ENCODE results near the gene DNMT3B. TPM values are rescaled to one million over a fixed set of nuclear protein-coding genes. Genes with fewer than 3 reads are reported as not detected.

Gene DNMT3B
- polyA plus RNA-seq, 3 donors from 2014 or later = 0.16 to 0.85 (median 0.32) TPM

GRCh38 chr20:32831982-32832381, 69.8 kb downstream of the DNMT3B start:
- DNase-seq = no peak
- Mint-ChIP-seq H3K9me3 (no peaks in the 10 kb centered on the region), H3K27me3 (ENCODE audit: low read depth in 3 of 3) (peaks cover 0 to 10% (median 2%) of the 10 kb centered on the region in 3 donors), H3K36me3 (peaks cover 5 to 27% (median 6%) of the 10 kb centered on the region in 3 donors), H3K4me1 (peaks cover 53 to 73% of the 10 kb centered on the region in 2 donors), H3K4me3 (peak overlapping the region in 4 of 5 donors; percentile 19 to 74 (median 72)), H3K27ac (peak overlapping the region in 5 of 6 donors; percentile 48 to 84 (median 79))

GRCh38 chr20:32832664-32833063, 70.5 kb downstream of the DNMT3B start:
- DNase-seq = peak; percentile 41 to 51 (median 50)

GRCh38 chr20:32834972-32835371, 72.8 kb downstream of the DNMT3B start:
- no peak overlapping the region for H3K4me3 Mint-ChIP-seq
- H3K9me3 Mint-ChIP-seq = no peaks in the 10 kb centered on the region
- peak overlapping the region in 2 of 6 donors; percentile 44 to 46 for H3K27ac Mint-ChIP-seq
- H3K36me3 Mint-ChIP-seq = peaks cover 3 to 29% (median 15%) of the 10 kb centered on the region in 3 donors
- peaks cover 0 to 7% (median 2%) of the 10 kb centered on the region in 3 donors for H3K27me3 Mint-ChIP-seq (ENCODE audit: low read depth in 3 of 3)
- DNase-seq = no peak
- H3K4me1 Mint-ChIP-seq = peaks cover 36 to 49% of the 10 kb centered on the region in 2 donors

More at GRCh38 chr20:32832664-32833063, 70.5 kb downstream of the DNMT3B start:
- Mint-ChIP-seq H3K4me3 (peak overlapping the region; percentile 51 to 75 (median 72)), H3K27me3 (ENCODE audit: low read depth in 3 of 3) (peaks cover 0 to 10% (median 2%) of the 10 kb centered on the region in 3 donors), H3K36me3 (peaks cover 5 to 24% (median 9%) of the 10 kb centered on the region in 3 donors), H3K27ac (peak overlapping the region; percentile 47 to 85 (median 72)), H3K9me3 (no peaks in the 10 kb centered on the region), H3K4me1 (peaks cover 53 to 72% of the 10 kb centered on the region in 2 donors)

- Mint-ChIP-seq H3K4me1 (peaks cover 27 to 44% of the 10 kb centered on the region in 2 donors), H3K27me3 (ENCODE audit: low read depth in 3 of 3) (peaks cover 0 to 5% (median 2%) of the 10 kb centered on the region in 3 donors), H3K9me3 (no peaks in the 10 kb centered on the region), H3K4me3 (no peak overlapping the region), H3K36me3 (peaks cover 3 to 30% (median 15%) of the 10 kb centered on the region in 3 donors), H3K27ac (no peak overlapping the region)
- no peak for DNase-seq
Observed at GRCh38 chr20:32837157-32837556, 75.0 kb downstream of the DNMT3B start.

DNA sequence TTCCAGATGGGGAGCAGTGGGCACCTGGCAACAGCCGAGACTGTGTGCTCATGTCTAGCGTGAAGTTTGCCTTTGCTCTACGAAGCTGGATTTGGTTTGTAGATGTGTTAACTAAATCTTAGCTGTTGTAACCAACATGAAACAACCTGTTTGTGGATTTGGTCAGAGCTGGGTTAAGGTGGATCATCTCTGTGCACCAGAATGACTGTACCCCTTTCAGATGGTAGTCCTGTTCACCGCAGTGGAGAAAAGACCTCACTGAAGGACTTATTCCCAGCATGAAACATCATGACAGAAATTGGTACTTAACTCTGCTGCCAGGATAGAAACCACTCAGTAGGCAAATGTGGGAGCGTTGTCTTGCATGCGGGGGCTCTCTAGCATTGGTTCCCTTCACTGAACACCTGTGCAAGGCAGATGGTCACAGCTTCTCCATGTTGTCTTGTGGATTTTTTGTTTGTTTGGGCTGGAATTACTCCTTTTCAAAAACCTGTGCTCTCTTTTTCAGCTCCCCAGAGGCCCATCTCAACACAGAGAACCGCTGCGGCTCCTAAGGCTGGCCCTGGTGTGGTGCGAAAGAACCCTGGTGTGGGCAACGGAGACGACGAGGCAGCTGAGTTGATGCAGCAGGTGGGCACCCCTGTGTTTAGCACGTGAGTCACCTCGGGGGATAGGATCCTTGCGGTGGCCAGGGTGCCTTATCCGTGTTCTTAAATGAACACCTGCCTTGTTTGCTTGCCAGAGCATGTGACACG, 77.2 kb downstream of the DNMT3B start:
- H3K27ac Mint-ChIP-seq = peak overlapping the region in 1 of 6 donors; percentile 57
- no peak overlapping the region for H3K4me3 Mint-ChIP-seq
- no peaks in the 10 kb centered on the region for H3K9me3 Mint-ChIP-seq
- no peak for DNase-seq
- H3K36me3 Mint-ChIP-seq = peaks cover 3 to 40% (median 19%) of the 10 kb centered on the region in 3 donors
- peaks cover 21 to 43% of the 10 kb centered on the region in 2 donors for H3K4me1 Mint-ChIP-seq
- H3K27me3 Mint-ChIP-seq (ENCODE audit: low read depth in 3 of 3) = no peaks in the 10 kb centered on the region

- no peak for DNase-seq
- H3K9me3 Mint-ChIP-seq = no peaks in the 10 kb centered on the region
- H3K4me1 Mint-ChIP-seq = peaks cover 23 to 43% of the 10 kb centered on the region in 2 donors
- no peak overlapping the region for H3K4me3 Mint-ChIP-seq
- peak overlapping the region in 2 of 6 donors; percentile 22 to 57 for H3K27ac Mint-ChIP-seq
- H3K27me3 Mint-ChIP-seq (ENCODE audit: low read depth in 3 of 3) = no peaks in the 10 kb centered on the region
- H3K36me3 Mint-ChIP-seq = peaks cover 7 to 43% (median 19%) of the 10 kb centered on the region in 3 donors
Observed at GRCh38 chr20:32839982-32840285, 77.7 kb downstream of the DNMT3B start.

DNA sequence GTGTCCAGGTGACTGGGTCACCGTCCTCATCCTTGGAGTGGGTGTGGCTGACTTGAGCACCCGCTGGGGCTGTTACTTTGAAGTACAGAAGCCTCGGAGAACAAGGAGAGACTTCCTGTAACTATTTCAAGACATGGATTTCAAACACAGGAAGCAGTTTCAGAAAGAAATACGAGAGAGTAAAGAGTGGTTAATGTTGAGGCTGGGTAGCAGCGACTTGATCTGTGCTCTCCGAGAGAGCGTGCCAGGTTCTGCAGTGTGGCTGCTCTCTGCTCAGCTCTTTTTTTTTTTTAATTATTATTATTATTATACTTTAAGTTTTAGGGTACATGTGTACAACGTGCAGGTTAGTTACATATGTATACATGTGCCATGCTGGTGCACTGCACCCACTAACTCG, 79.0 kb downstream of the DNMT3B start:
- Mint-ChIP-seq H3K4me3 (no peak overlapping the region), H3K4me1 (peaks cover 25 to 52% of the 10 kb centered on the region in 2 donors), H3K27ac (peak overlapping the region in 2 of 6 donors; percentile 64 to 66), H3K36me3 (peaks cover 8 to 42% (median 19%) of the 10 kb centered on the region in 3 donors), H3K27me3 (ENCODE audit: low read depth in 3 of 3) (no peaks in the 10 kb centered on the region), H3K9me3 (no peaks in the 10 kb centered on the region)
- no peak for DNase-seq

DNA sequence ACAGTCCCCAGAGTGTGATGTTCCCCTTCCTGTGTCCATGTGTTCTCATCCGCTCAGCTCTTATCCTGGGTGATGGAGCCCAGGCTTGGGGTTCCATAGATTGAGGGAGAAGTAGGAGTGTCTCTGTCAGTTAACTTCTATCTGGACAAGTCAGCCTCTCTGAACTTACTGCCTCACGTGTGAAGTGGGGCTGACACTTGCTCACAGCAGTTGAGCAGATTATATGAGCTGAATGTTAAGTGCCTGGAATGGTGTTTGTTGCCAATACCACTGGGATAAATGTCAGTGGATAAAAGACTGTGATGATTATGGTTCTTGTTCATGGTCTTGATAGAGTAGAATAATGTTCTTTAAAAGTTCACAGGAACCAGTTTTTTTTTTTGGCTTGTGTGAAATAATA, 79.4 kb downstream of the DNMT3B start:
- Mint-ChIP-seq H3K4me1 (peaks cover 25 to 52% of the 10 kb centered on the region in 2 donors), H3K4me3 (no peak overlapping the region), H3K27me3 (ENCODE audit: low read depth in 3 of 3) (peaks cover 0 to 2% (median 0%) of the 10 kb centered on the region in 3 donors), H3K36me3 (peaks cover 8 to 41% (median 19%) of the 10 kb centered on the region in 3 donors), H3K9me3 (no peaks in the 10 kb centered on the region), H3K27ac (peak overlapping the region in 3 of 6 donors; percentile 4 to 68 (median 44))
- no peak for DNase-seq

DNA sequence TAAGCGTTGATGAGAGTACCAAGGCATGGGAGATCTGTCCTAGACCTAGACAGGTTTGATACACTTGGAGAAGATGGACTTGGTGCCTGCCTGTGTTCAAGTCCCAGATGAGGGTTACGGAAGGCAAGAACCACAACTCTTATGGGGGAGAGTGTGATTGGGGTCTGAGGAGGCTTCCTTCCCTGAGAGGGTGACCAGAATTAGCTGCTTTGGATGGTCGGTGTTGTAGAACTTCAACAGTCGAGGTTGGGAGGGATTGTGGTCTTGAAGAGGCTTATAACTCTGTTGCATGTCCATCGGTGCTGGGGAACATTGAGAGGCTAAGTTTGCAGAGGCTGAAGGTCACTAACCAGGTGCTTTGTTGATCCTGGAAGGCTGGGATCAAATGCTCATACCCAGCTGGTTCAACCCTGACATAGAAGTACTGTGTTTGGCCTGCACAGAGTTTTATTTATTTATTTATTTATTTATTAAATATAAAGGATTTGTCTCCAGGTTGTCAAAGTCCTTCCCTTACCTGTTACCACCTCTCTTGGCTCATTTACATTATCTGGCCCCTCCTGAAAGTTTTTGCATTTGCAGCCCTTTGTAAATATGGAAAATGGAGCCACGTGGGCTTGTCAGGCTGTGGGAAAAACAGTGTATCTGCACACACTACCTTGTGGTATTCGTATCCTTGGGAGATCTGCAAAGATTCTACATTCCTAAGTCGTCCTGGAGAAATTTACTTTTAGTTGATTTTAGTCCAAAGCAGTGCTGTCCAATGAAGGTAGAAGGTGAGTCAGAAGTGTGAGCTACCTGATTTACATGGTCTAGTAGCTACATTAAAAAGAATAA, 80.7 kb downstream of the DNMT3B start:
- no peak for DNase-seq
- Mint-ChIP-seq H3K9me3 (no peaks in the 10 kb centered on the region), H3K27ac (peak overlapping the region in 3 of 6 donors; percentile 10 to 69 (median 58)), H3K4me3 (no peak overlapping the region), H3K4me1 (peaks cover 24 to 57% of the 10 kb centered on the region in 2 donors), H3K27me3 (ENCODE audit: low read depth in 3 of 3) (peaks cover 0 to 2% (median 0%) of the 10 kb centered on the region in 3 donors), H3K36me3 (peaks cover 18 to 51% (median 24%) of the 10 kb centered on the region in 3 donors)

GRCh38 chr20:32845786-32846185, 83.6 kb downstream of the DNMT3B start:
- H3K9me3 Mint-ChIP-seq = no peaks in the 10 kb centered on the region
- DNase-seq = no peak
- H3K27me3 Mint-ChIP-seq (ENCODE audit: low read depth in 3 of 3) = peaks cover 0 to 2% (median 0%) of the 10 kb centered on the region in 3 donors
- H3K27ac Mint-ChIP-seq = peak overlapping the region in 2 of 6 donors; percentile 30 to 34
- H3K4me1 Mint-ChIP-seq = peaks cover 24 to 58% of the 10 kb centered on the region in 2 donors
- peaks cover 15 to 51% (median 15%) of the 10 kb centered on the region in 3 donors for H3K36me3 Mint-ChIP-seq
- H3K4me3 Mint-ChIP-seq = no peak overlapping the region

GRCh38 chr20:32846852-32847251, 84.7 kb downstream of the DNMT3B start:
- Mint-ChIP-seq H3K27me3 (ENCODE audit: low read depth in 3 of 3) (peaks cover 0 to 3% (median 0%) of the 10 kb centered on the region in 3 donors), H3K4me1 (peaks cover 18 to 47% of the 10 kb centered on the region in 2 donors), H3K27ac (peak overlapping the region in 1 of 6 donors; percentile 20), H3K9me3 (no peaks in the 10 kb centered on the region), H3K36me3 (peaks cover 15 to 49% (median 16%) of the 10 kb centered on the region in 3 donors), H3K4me3 (no peak overlapping the region)
- no peak for DNase-seq

GRCh38 chr20:32847964-32848363, 85.8 kb downstream of the DNMT3B start:
- Mint-ChIP-seq H3K36me3 (peaks cover 16 to 45% (median 18%) of the 10 kb centered on the region in 3 donors), H3K27ac (peak overlapping the region in 1 of 6 donors; percentile 61), H3K4me3 (no peak overlapping the region), H3K4me1 (peaks cover 13 to 39% of the 10 kb centered on the region in 2 donors), H3K27me3 (ENCODE audit: low read depth in 3 of 3) (peaks cover 0 to 3% (median 0%) of the 10 kb centered on the region in 3 donors), H3K9me3 (no peaks in the 10 kb centered on the region)
- DNase-seq = no peak

- peaks cover 10 to 33% of the 10 kb centered on the region in 2 donors for H3K4me1 Mint-ChIP-seq
- H3K4me3 Mint-ChIP-seq = no peak overlapping the region
- peaks cover 0 to 3% (median 0%) of the 10 kb centered on the region in 3 donors for H3K27me3 Mint-ChIP-seq (ENCODE audit: low read depth in 3 of 3)
- peaks cover 16 to 45% (median 18%) of the 10 kb centered on the region in 3 donors for H3K36me3 Mint-ChIP-seq
- peak overlapping the region in 1 of 6 donors; percentile 18 for H3K27ac Mint-ChIP-seq
- DNase-seq = no peak
- H3K9me3 Mint-ChIP-seq = no peaks in the 10 kb centered on the region
Observed at GRCh38 chr20:32848846-32849245, 86.7 kb downstream of the DNMT3B start.

Measured in immature natural killer cell (primary cell).